ENCODE data around the gene OVOL2.

GRCh38 chr20:18050628-18051027, 7.1 kb downstream of the OVOL2 start:
- TF ChIP-seq, protein P1, sequence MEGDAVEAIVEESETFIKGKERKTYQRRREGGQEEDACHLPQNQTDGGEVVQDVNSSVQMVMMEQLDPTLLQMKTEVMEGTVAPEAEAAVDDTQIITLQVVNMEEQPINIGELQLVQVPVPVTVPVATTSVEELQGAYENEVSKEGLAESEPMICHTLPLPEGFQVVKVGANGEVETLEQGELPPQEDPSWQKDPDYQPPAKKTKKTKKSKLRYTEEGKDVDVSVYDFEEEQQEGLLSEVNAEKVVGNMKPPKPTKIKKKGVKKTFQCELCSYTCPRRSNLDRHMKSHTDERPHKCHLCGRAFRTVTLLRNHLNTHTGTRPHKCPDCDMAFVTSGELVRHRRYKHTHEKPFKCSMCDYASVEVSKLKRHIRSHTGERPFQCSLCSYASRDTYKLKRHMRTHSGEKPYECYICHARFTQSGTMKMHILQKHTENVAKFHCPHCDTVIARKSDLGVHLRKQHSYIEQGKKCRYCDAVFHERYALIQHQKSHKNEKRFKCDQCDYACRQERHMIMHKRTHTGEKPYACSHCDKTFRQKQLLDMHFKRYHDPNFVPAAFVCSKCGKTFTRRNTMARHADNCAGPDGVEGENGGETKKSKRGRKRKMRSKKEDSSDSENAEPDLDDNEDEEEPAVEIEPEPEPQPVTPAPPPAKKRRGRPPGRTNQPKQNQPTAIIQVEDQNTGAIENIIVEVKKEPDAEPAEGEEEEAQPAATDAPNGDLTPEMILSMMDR (IDR thresholded peaks at IDR 0.05), result no peak
- TF ChIP-seq POLR2A (IDR thresholded peaks at IDR 0.05), result no peak

Data from uterus (tissue), 2 donors.